Measurements from ENCODE around the gene SOAT1. TPM values are rescaled to one million over a fixed set of nuclear protein-coding genes. Genes with fewer than 3 reads are reported as not detected.
"Not testable (repeated sequence)": the region's sequence is repeated elsewhere in the genome, so short reads cannot be mapped to it uniquely, and the experiment has no call there.

The SOAT1 gene
- total and polyA plus RNA-seq, 2 donors (not counting 1 experiment from before 2014, with no cell fraction given): 3.1 to 25.1 TPM

- Mint-ChIP-seq H3K27ac (no peak overlapping the region), H3K27me3 (peaks cover 5% of the 10 kb centered on the region), H3K9me3 (ENCODE audit: insufficient read depth) (peaks cover 15% of the 10 kb centered on the region), H3K4me3 (no peak overlapping the region), H3K4me1 (no peaks in the 10 kb centered on the region)
- Histone ChIP-seq H2AFZ (ENCODE audit: insufficient read depth, low read depth, low read length, poor library complexity, severe bottlenecking) (no peak overlapping the region), H3K4me2 (replicated peaks; ENCODE audit: low read depth, low read length, poor library complexity, severe bottlenecking) (no peak overlapping the region), H3K9me3 (ENCODE audit: control extremely low read depth in 1 of 3, control insufficient read depth in 2 of 3, insufficient read depth in 1 of 3, low read length in 2 of 3) (peaks cover 0 to 12% (median 4%) of the 10 kb centered on the region in 3 donors), H4K20me1 (ENCODE audit: control insufficient read depth, insufficient read depth, low read length, poor library complexity, severe bottlenecking) (no peaks in the 10 kb centered on the region), H3K79me2 (ENCODE audit: control insufficient read depth, insufficient read depth, low read length) (no peaks in the 10 kb centered on the region), H3K36me3 (replicated peaks in 1 of 2; ENCODE audit: control extremely low read depth in 1 of 2, control insufficient read depth in 1 of 2, extremely low read depth in 1 of 2, insufficient read depth in 2 of 2, low read length in 1 of 2) (no peaks in the 10 kb centered on the region), H3K27me3 (replicated peaks in 1 of 4; ENCODE audit: control extremely low read depth in 1 of 4, control insufficient read depth in 3 of 4, insufficient read depth in 4 of 4, low read length in 3 of 4) (peaks cover 0 to 4% (median 0%) of the 10 kb centered on the region in 4 experiments), H3K4me1 (ENCODE audit: control insufficient read depth in 2 of 2, insufficient read depth in 2 of 2, low read length in 2 of 2) (no peaks in the 10 kb centered on the region), H3K27ac (ENCODE audit: low read length in 2 of 2) (no peak overlapping the region), H3K4me3 (ENCODE audit: control extremely low read depth in 1 of 5, extremely low read depth in 1 of 5, insufficient read depth in 1 of 5, low read depth in 2 of 5, low read length in 4 of 5) (no peak overlapping the region), H3K9ac (ENCODE audit: low read length) (no peak overlapping the region)
- intact Hi-C loops (cut with micrococcal nuclease): no loop called here
- ATAC-seq (ENCODE audit: low read depth) (no peak), DNase-seq (no peak)
- TF ChIP-seq CTCF (IDR thresholded peaks at IDR 0.05): no peak
- TF ChIP-seq EZH2 (IDR thresholded peaks at IDR 0.05; ENCODE audit: borderline replicate concordance, insufficient read depth, low read depth, low read length, poor library complexity, severe bottlenecking): no peak
- CTCF ChIA-PET: no interaction called here
- 83% methylated on average over 1 of the region's 3 CpGs for WGBS (ENCODE audit: insufficient coverage)
- POLR2A ChIA-PET: no interaction called here
Measured at GRCh38 chr1:179393721-179394120, 100.1 kb downstream of the SOAT1 start.

- WGBS (ENCODE audit: insufficient coverage): no CpG with 5 or more reads among the region's 2 CpGs
- H3K9me3 Mint-ChIP-seq (ENCODE audit: insufficient read depth); DNase-seq; H4K20me1 ChIP-seq (ENCODE audit: control insufficient read depth, insufficient read depth, low read length, poor library complexity, severe bottlenecking); H2AFZ ChIP-seq (ENCODE audit: insufficient read depth, low read depth, low read length, poor library complexity, severe bottlenecking); intact Hi-C loops (cut with micrococcal nuclease); H3K9ac ChIP-seq (ENCODE audit: low read length); ATAC-seq (ENCODE audit: low read depth); H3K4me1 Mint-ChIP-seq; H3K4me2 ChIP-seq (replicated peaks; ENCODE audit: low read depth, low read length, poor library complexity, severe bottlenecking); H3K27me3 Mint-ChIP-seq; H3K4me3 Mint-ChIP-seq; H3K4me1 ChIP-seq (ENCODE audit: control insufficient read depth in 2 of 2, insufficient read depth in 2 of 2, low read length in 2 of 2); H3K27me3 ChIP-seq (replicated peaks in 1 of 4; ENCODE audit: control extremely low read depth in 1 of 4, control insufficient read depth in 3 of 4, insufficient read depth in 4 of 4, low read length in 3 of 4); H3K27ac Mint-ChIP-seq; H3K4me3 ChIP-seq (ENCODE audit: control extremely low read depth in 1 of 5, extremely low read depth in 1 of 5, insufficient read depth in 1 of 5, low read depth in 2 of 5, low read length in 4 of 5); H3K9me3 ChIP-seq (ENCODE audit: control extremely low read depth in 1 of 3, control insufficient read depth in 2 of 3, insufficient read depth in 1 of 3, low read length in 2 of 3); H3K79me2 ChIP-seq (ENCODE audit: control insufficient read depth, insufficient read depth, low read length); H3K27ac ChIP-seq (ENCODE audit: low read length in 2 of 2); H3K36me3 ChIP-seq (replicated peaks in 1 of 2; ENCODE audit: control extremely low read depth in 1 of 2, control insufficient read depth in 1 of 2, extremely low read depth in 1 of 2, insufficient read depth in 2 of 2, low read length in 1 of 2); CTCF ChIA-PET; POLR2A ChIA-PET: not testable (repeated sequence)
Measured at GRCh38 chr1:179399399-179399798, 105.8 kb downstream of the SOAT1 start.

Small RNAs within 50 kb of the gene (small RNA-seq; reads per million reads assigned to genes)
- not detected for gene AL512326.2 (ENCODE audit: insufficient read length, low read depth, low replicate concordance)

Other genes starting within 250 kb of the SOAT1 start
- gene TOR3A, start 211.7 kb upstream of the SOAT1 start, total RNA-seq: 49.1 and 49.9 TPM in 2 replicates
- 51.6 and 65.6 TPM in 2 replicates for gene TOR3A, start 211.7 kb upstream of the SOAT1 start, polyA plus RNA-seq
- gene ABL2, start 64.1 kb upstream of the SOAT1 start, total RNA-seq: 20.0 and 20.7 TPM in 2 replicates
- gene ABL2, start 64.1 kb upstream of the SOAT1 start, polyA plus RNA-seq: 2.6 and 4.0 TPM in 2 replicates
- gene AXDND1, start 72.2 kb downstream of the SOAT1 start, total RNA-seq: 0.90 and 1.1 TPM in 2 replicates
- gene AXDND1, start 72.2 kb downstream of the SOAT1 start, polyA plus RNA-seq: 0.40 TPM in 1 of 2 replicates, not detected in the other

Measured in B cell (primary cell).